Mucosa of gallbladder (tissue), 1 donor: ENCODE results near the gene RHOB. TPM values are rescaled to one million over a fixed set of nuclear protein-coding genes. Genes with fewer than 3 reads are reported as not detected.
A peak's percentile ranks its signal among the peaks of the same experiment; 100 is the strongest.
"Not testable (repeated sequence)": the region's sequence is repeated elsewhere in the genome, so short reads cannot be mapped to it uniquely, and the experiment has no call there.

Source experiments
- DNase-seq: peaks from one replicate; pipeline ENCODE4 v3.0.0-alpha.2; 2020; ENCODE audit warnings: low spot score
- total RNA-seq: library from RNA; stranded (reverse); gene quantifications from one replicate; pipeline ENCODE4 v1.2.1, GENCODE V29; 2021
- donor health status: DM: no; HTN: no; CAD: no.

The RHOB gene
- total RNA-seq, 1 donor from 2014 or later = 445 TPM

- DNase-seq = no peak
These were observed 24.2 kb upstream of the RHOB start for GRCh38 chr2:20422402-20423271.

GRCh38 chr2:20423359-20423758 is 23.5 kb upstream of the RHOB start:
- no peak for DNase-seq

- DNase-seq = no peak
These were observed 23.0 kb upstream of the RHOB start for GRCh38 chr2:20423847-20424246.

- DNase-seq = peak; percentile 59
These were observed 22.3 kb upstream of the RHOB start for GRCh38 chr2:20424300-20425290.

- DNase-seq = no peak
These were observed 21.4 kb upstream of the RHOB start for GRCh38 chr2:20425371-20425881.

GRCh38 chr2:20425884-20426283 is 21.0 kb upstream of the RHOB start:
- no peak for DNase-seq

- DNase-seq = no peak
These were observed 18.8 kb upstream of the RHOB start for GRCh38 chr2:20427931-20428526.

- DNase-seq = no peak
These were observed 18.0 kb upstream of the RHOB start for GRCh38 chr2:20428717-20429490.

GRCh38 chr2:20429528-20429927 is 17.3 kb upstream of the RHOB start:
- DNase-seq = no peak

- no peak for DNase-seq
These were observed 16.8 kb upstream of the RHOB start for GRCh38 chr2:20430035-20430434.

- no peak for DNase-seq
These were observed 16.2 kb upstream of the RHOB start for GRCh38 chr2:20430461-20431300.

- no peak for DNase-seq
These were observed 15.6 kb upstream of the RHOB start for GRCh38 chr2:20431301-20431698.

- DNase-seq = no peak
These were observed 15.1 kb upstream of the RHOB start for GRCh38 chr2:20431772-20432171.

- no peak for DNase-seq
These were observed 14.2 kb upstream of the RHOB start for GRCh38 chr2:20432714-20433113.

- no peak for DNase-seq
These were observed 13.6 kb upstream of the RHOB start for GRCh38 chr2:20433249-20433648.

- no peak for DNase-seq
These were observed 12.8 kb upstream of the RHOB start for GRCh38 chr2:20433946-20434553.

GRCh38 chr2:20434588-20435294 is 12.1 kb upstream of the RHOB start:
- no peak for DNase-seq

- DNase-seq = not testable (repeated sequence)
These were observed 11.4 kb upstream of the RHOB start for GRCh38 chr2:20435456-20435855.
